GM19438 (cell line): Measurements from ENCODE around the gene DAND5.

Experiments
- ATAC-seq: cut with Tn5 transposase; IDR thresholded peaks from one replicate; pipeline ENCODE4 v1.9.1; 2021; ENCODE audit warnings: low read depth; ENCODE audit not compliant: unreplicated experiment

The DAND5 gene

DNA sequence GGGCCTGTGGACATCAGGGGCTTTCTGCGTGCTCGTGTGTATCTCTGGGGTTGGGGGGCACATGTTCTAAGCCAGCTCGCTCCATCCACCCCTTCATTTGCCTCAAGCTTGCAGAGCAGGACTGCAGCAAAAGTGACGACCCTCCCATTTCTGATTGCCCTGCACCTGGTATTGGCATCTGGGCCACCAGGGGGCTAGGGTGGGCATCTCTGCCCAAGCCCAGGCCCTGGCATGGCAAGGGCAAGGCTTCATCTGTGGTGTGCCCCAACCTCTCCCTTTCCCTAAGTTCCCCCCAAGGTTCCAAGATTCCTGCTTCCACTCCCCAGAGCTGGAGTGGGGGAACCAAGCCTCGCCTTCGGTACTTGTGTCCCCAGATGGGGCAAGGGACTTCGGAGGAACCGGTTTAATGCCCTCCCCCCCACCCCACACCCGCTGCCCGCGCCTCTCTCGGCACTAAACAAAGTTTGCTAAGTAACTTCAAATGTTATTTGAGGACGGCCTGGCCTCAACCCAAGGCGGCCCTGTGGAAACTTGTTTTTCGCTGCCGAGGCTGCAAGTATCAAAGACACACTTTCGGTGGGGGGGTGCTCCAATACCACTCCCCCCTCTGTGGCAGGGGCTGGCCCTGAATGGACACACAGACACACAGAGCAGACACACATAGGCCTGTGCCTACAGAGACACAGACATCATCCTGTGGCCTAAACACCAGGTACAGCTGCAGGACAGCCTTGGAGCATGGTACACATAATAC lies 38.1 kb downstream of the DAND5 start:
- no peak for ATAC-seq

GRCh38 chr19:13008926-13009787 lies 39.8 kb downstream of the DAND5 start:
- ATAC-seq: no peak

GRCh38 chr19:13010038-13010991 lies 40.9 kb downstream of the DAND5 start:
- no peak for ATAC-seq

DNA sequence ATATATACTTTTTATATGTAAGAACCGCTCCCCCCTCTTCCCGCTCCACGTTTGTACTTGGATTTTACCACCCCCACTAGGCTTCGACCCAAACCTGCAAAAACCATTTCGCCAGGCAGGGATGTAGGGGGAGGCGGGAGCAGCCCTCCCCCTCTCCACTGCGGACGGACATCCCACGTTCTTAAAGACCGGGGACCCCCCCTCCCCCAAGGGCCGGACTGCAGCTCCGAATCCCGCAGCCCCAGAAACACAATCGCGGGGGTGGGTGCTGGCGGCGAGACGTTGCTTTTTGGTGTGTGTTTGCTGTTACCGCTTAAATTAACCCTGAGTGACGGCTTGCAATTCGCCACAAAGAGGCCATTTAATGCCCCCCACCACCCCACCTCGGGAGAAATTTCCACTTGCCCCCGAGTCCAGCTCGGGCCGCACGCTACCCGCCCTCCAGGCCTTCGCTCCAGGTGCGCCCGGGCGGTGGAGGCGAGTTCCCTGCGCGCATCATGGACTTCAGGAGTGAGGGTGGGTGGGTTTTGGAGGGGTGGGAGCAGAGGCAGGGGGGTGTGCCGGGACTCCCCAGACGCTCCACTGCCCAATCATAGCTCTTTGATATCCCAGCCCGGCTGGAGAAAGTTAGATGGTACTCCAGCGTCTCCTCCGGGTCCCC lies 41.7 kb downstream of the DAND5 start:
- no peak for ATAC-seq

DNA sequence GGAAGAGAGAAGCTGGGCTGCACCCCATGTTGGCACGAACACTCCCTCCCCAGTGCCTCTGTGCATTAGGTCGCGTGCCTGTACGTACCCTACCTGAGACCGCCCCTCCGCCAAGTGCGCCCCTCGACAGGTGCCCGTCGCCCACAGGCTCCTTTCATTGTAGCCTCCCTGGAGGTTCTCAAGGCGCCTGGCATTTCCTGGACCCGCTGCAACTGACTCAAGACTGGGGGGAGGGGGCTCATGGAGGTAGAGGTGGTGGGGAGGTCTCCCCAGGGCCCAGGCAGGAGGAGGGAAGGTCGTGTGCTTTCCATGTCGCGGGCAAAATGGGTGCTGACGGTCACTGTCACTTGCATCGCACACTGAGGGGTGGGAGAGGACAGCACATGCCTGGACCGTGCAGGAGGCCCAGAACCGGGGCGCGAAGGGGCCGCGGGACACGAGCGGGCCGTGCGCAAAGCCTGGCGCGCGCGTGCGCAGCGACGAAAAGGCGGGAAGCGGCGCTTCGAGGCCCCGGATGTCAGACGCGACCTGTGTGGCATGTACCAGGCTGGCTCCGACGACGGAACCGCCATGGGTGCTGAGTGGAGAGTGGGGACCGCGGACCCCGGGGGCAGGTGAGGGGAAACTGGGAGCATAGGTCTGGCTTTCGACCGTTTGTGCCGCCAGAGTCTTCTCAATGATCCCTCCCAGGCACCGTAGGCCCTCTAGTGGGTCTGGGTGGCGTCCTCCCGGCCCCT lies 42.4 kb downstream of the DAND5 start:
- ATAC-seq: no peak

DNA sequence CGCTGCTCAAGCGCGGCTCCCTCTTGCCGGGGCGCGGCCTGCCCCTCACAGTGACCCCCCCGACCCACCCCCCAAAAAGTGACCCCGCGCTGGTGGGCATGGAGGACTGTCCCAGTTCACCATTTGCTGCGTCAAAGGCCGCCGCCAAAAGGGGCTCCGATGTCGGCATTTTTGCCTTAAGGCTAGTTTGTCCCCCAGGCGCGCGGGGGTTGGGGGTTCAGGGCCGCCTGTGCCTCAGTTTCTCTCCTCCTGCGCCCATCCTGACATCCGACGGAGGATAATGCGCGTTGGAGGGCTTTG lies 43.0 kb downstream of the DAND5 start:
- ATAC-seq: no peak

- no peak for ATAC-seq
Measured at GRCh38 chr19:13012690-13013608, 43.6 kb downstream of the DAND5 start.

DNA sequence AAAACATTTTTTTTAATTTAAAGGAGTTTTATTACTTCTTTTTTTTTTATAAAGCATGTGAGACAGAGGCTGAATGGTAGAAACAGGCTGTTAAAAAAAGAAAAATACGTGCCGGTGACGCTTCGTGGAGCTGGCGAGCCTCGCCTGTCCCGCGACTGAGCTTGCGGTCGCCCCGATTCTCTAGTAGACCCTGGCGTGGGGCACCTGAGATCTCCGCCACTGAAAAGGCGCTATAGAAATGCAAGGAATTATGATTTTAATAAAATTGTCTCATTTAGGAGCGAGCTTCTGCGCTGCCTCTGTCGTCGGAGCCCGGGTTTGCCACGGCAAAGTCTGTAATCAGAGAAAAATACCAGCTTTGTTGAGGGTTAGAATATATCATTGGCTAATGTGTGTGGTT lies 44.3 kb downstream of the DAND5 start:
- no peak for ATAC-seq

DNA sequence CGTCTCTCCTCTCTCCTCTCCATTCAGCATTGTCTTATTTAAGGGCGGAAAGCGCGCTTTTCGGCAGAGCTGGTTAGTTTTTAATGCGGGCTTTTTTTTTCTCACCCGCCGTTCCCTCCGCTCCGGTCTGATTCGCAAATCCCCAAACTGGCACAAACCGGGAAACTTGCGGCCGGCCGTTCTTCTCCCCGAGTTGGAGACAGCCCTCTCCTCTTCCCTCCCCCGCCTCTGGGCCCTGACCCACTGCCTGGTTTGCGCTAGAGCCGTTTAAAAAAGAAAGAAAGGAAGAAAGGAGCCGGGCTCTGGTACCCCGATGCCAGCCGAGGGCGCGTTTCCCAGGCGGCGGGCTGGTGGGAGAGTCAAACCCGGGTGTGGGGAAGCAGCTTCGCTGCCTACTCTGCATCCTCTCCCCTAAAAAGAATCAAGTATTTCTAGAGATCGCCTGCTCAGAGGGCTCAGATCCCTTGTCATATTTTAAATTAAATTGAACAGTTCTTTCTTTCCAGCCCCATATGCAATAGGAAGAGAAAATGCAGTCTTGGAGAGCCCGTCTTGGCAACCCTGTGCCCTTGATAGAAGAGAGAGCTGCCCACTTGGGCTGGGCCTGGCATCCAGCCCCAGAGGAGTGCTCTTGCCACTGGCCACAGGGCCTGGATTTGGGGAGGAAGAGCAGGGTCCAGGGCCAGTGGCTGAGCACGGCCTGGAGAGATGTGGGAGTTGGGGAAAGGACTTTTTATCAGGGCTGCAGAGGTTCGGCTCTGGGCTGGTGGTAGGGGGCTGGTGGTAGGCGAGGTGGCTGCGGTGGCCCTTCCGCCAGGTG lies 44.9 kb downstream of the DAND5 start:
- ATAC-seq: no peak

GRCh38 chr19:13014921-13015280 lies 45.5 kb downstream of the DAND5 start:
- no peak for ATAC-seq

- no peak for ATAC-seq
Measured at GRCh38 chr19:13015361-13016223, 46.2 kb downstream of the DAND5 start.

- ATAC-seq: no peak
Measured at GRCh38 chr19:13016245-13016627, 46.9 kb downstream of the DAND5 start.

DNA sequence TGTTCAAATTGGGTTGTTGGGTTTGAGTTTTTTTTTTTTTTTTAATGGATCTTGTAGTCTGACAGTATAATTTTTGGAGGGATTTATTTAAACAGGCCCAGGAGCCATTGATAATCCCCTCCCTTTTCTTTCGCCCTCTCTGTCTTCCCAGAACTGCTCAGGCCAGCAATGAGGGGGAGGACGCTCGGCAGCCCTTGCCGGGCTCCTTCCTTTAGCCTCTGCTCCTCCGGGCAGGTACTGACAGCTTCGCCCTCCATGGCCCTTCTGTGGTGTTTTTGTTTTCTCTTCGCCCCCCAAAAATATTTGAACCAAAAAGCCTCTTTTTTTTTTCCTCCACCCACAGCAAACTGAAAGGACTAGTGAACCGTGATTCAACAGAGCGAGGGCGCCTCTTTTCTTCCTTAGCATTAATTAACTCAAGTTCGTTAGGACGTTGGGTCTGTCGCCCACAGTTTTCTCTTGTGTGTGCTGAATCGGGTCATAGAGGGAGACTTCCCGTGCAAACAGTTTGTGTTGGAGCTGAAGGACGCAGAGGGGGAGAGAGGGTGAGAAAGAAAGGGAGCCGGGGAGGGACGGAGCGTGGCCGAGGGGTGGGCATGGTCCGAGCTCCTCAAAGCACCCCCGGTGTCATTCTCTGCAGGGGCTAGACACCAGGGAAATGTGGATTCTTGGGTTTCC lies 47.4 kb downstream of the DAND5 start:
- ATAC-seq: no peak

DNA sequence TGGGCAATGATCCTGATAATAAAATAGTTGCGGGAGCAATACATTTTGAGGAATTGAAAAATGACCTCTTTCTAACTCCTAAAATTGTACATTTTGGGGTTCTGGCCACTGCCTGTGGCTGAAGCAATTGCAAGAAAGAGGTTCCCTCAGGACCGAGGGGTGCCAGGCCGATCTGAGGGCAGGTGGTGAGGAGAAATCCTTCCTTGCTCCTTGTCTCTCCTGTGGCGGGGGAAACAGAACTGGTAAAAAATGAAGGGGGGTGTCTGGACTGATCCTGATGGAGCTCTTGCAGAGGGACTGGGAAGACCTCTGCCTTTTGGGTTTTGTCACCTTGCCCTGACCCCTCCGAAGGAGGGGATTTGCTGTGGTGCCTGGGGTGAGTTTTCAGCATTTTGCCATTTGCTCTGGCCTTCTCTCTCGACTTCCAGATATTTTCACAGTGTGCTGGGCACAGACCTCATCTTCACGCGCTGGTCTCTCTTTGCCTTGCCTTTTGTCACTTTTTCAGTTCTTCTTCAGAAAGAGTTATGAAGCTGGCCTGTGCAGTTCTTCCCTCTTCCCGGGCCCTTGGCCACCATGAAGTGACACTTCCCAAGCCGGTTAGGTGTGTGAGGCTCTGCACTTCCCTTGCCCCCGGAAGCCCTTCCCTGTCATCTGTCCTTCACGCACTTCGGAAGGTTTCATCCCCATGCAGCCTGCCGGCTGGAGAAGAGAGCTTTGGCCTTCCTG lies 48.1 kb downstream of the DAND5 start:
- no peak for ATAC-seq

- no peak for ATAC-seq
Measured at GRCh38 chr19:13018035-13018914, 48.9 kb downstream of the DAND5 start.
